Naive thymus-derived CD8-positive, alpha-beta T cell (primary cell): ENCODE results near the gene SLC16A9. TPM values are rescaled to one million over a fixed set of nuclear protein-coding genes. Genes with fewer than 3 reads are reported as not detected.
A peak's percentile ranks its signal among the peaks of the same experiment; 100 is the strongest.
"Not testable (repeated sequence)": the region's sequence is repeated elsewhere in the genome, so short reads cannot be mapped to it uniquely, and the experiment has no call there.

Experiments used
- ATAC-seq, 2 donors: fragments of 150-1000 bp; cut with Tn5 transposase in 1 of 2; sonication (Bioruptor Pico), chemical (Tn5 transposase) in 1 of 2; 1 replicate in 1 of 2; 2 replicates in 1 of 2; pipeline ENCODE4 v1.10.0; 2021; ENCODE audit warnings: mild to moderate bottlenecking in 2 of 2, moderate library complexity in 2 of 2
- POLR2A ChIA-PET: fragments of 350-600 bp; sonication (Branson Sonifier 250); formaldehyde crosslinking; loops from one replicate; lab custom pipeline; 2021; ENCODE audit warnings: antibody characterized with exemption; lab: Charles Lee
- DNase-seq, 10 donors: peaks; one replicate each; pipeline versions ENCODE4 v3.0.0 to v3.0.0-alpha.2; 2020 to 2022
- H3K27ac Mint-ChIP-seq, 10 donors: one replicate each; pipeline ENCODE4 v1.8.0; 2020 to 2022; ENCODE audit warnings: mild to moderate bottlenecking in 10 of 10, mixed read lengths in 10 of 10, moderate library complexity in 4 of 10, inconsistent platforms in 1 of 10
- H3K27me3 Mint-ChIP-seq, 5 donors: one replicate each; pipeline ENCODE4 v1.8.0; 2021 to 2022; ENCODE audit warnings: mixed read lengths in 5 of 5
- H3K36me3 Mint-ChIP-seq, 3 donors: one replicate each; pipeline ENCODE4 v1.8.0; 2020 to 2022; ENCODE audit warnings: mixed read lengths in 3 of 3, mild to moderate bottlenecking in 2 of 3, inconsistent platforms in 1 of 3
- H3K4me1 Mint-ChIP-seq, 4 donors: one replicate each; pipeline ENCODE4 v1.8.0; 2021 to 2022; ENCODE audit warnings: mixed read lengths in 4 of 4
- H3K4me3 Mint-ChIP-seq, 10 donors: one replicate each; pipeline ENCODE4 v1.8.0; 2020 to 2022; ENCODE audit warnings: mild to moderate bottlenecking in 10 of 10, mixed read lengths in 10 of 10, moderate library complexity in 6 of 10, inconsistent platforms in 1 of 10
- H3K9me3 Mint-ChIP-seq, 9 donors: one replicate each; pipeline ENCODE4 v1.8.0; 2020 to 2022; ENCODE audit warnings: mixed read lengths in 9 of 9, mild to moderate bottlenecking in 3 of 9, inconsistent platforms in 1 of 9, moderate library complexity in 1 of 9
- polyA plus RNA-seq, 3 donors: library from polyadenylated mRNA; unstranded; fragments of 300-500 nt; fragmentation: Illumina TruSeq; gene quantifications; one replicate each; pipeline ENCODE4 v1.2.3, GENCODE V29; 2021
- total RNA-seq, 8 experiments: library from RNA in 2 of 8; stranded (reverse) in 2 of 8; gene quantifications; one replicate each; pipeline ENCODE4 v1.2.3 and lab custom pipeline; 2021 to 2026

Gene SLC16A9
- total and polyA plus RNA-seq, 5 experiments from 2014 or later, result not detected

DNA sequence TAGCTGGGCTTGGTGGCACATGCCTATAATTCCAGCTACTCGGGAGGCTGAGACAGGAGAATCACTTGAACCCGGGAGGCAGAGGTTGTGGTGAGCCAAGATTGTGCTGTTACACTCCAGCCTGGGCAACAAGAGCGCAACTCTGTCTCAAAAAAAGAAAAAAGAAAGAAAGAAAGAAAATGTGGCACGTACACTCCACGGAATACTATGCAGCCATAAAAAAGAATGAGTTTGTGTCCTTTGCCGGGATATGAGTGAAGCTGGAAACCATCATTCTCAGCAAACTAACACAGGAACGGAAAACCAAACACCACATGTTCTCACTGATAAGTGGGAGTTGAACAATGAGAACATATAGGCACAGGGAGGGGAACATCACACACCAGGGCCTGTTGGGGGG is 46.4 kb downstream of the SLC16A9 start:
- H3K36me3 Mint-ChIP-seq, H3K4me1 Mint-ChIP-seq, DNase-seq, H3K4me3 Mint-ChIP-seq, POLR2A ChIA-PET, ATAC-seq, H3K27ac Mint-ChIP-seq: not testable (repeated sequence)
- H3K9me3 Mint-ChIP-seq, result peaks cover 2 to 22% (median 13%) of the 10 kb centered on the region in 9 donors
- peaks cover 3 to 17% (median 5%) of the 10 kb centered on the region in 5 donors for H3K27me3 Mint-ChIP-seq

DNA sequence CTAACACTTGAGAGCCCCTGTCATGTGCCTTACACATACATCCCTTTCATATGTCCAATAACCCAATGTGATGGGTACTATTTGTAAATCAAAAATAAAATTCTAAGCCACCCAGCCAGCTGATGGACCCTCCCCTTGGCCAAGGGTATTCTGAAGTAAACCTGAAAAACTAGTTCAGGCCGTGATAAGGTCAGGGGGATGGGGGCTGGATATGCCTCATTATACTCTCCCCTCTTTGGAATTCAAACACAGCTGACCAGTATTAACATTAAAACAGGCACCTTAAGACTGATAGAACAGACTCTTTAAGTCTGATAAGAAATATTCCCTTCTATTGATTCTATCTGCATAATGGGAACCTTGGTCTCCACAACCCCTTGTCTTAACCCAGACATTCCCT is 51.9 kb downstream of the SLC16A9 start:
- no peak overlapping the region for H3K4me3 Mint-ChIP-seq
- ATAC-seq (no peak), DNase-seq (no peak)
- H3K27ac Mint-ChIP-seq, result no peak overlapping the region
- H3K9me3 Mint-ChIP-seq, result peaks cover 0 to 16% (median 10%) of the 10 kb centered on the region in 9 donors
- peaks cover 5 to 11% (median 11%) of the 10 kb centered on the region in 4 donors for H3K4me1 Mint-ChIP-seq
- H3K27me3 Mint-ChIP-seq, result peaks cover 1 to 25% (median 6%) of the 10 kb centered on the region in 5 donors
- H3K36me3 Mint-ChIP-seq, result peaks cover 0 to 5% (median 0%) of the 10 kb centered on the region in 3 donors
- POLR2A ChIA-PET, result no interaction called here

DNA sequence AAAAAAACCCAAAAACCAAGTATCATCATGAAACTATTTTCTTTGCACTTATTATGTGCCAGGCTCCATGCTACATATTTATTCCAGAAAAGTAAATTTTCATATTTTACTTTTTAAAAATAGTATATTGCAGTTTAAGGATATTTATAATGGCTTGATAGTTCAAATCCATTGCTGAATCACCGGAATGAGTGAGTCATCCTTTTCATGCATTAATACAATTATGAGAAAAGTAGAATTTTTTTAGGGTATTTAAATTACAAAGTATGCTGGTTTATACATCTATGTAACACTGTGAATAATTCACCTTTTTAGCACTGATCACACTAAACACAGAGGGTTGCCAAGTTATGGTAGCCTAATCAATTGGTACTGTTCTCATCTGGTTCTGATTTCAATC is 54.3 kb downstream of the SLC16A9 start:
- DNase-seq (no peak), ATAC-seq (no peak)
- H3K9me3 Mint-ChIP-seq, result peaks cover 0 to 13% (median 5%) of the 10 kb centered on the region in 9 donors
- peaks cover 0 to 5% (median 0%) of the 10 kb centered on the region in 3 donors for H3K36me3 Mint-ChIP-seq
- peaks cover 1 to 25% (median 6%) of the 10 kb centered on the region in 5 donors for H3K27me3 Mint-ChIP-seq
- POLR2A ChIA-PET, result no interaction called here
- peaks cover 5 to 17% (median 11%) of the 10 kb centered on the region in 4 donors for H3K4me1 Mint-ChIP-seq
- no peak overlapping the region for H3K4me3 Mint-ChIP-seq
- no peak overlapping the region for H3K27ac Mint-ChIP-seq

DNA sequence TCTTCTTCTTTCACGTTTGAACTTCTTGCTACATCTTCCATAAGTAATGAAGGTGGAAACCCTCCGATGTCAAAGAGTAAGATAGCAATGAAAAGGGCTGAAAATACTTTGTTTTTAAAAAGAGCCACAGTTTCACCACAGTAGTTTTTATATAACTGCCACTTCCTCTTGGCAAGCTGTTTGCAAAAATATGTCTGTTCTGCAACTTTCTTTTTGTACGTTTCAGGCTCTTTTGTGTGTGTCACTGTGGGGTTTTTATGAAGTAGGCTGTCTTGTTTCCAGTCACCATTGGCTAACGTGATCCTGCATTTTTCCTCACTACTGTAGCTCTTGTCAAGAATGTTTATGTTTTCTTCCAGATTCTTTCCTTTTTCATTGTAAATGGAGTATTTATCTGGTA is 55.6 kb downstream of the SLC16A9 start:
- Mint-ChIP-seq H3K36me3 (no peaks in the 10 kb centered on the region), H3K9me3 (no peaks in the 10 kb centered on the region), H3K4me3 (peak overlapping the region in 1 of 10 donors; percentile 9), H3K27me3 (peaks cover 0 to 15% (median 4%) of the 10 kb centered on the region in 5 donors), H3K4me1 (peaks cover 5 to 17% (median 11%) of the 10 kb centered on the region in 4 donors), H3K27ac (peak overlapping the region in 5 of 10 donors; percentile 2 to 70 (median 47))
- ATAC-seq, result no peak
- DNase-seq, result peak in 1 of 10 donors; percentile 9
- POLR2A ChIA-PET, result no interaction called here

DNA sequence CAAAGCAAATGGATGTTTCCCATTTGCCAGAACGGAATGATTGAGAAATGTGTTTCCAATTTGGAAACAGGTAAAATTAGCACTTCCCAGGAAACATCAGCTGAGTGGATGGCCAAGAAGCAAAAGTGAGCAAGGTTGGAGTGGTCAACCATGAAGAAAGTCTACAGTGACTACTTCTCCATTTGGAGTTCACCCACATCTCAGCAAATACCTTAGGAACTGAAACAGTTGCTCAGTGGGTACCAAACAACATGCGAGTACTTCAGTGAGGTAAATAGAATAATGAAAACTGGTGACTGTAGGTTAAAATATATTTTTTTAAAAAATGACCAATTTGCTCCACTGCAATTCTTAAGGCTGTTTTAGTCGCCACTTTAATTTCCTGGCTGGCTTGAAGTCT is 57.7 kb downstream of the SLC16A9 start:
- H3K4me3 Mint-ChIP-seq, result no peak overlapping the region
- no peak for ATAC-seq
- H3K4me1 Mint-ChIP-seq, result peaks cover 5 to 17% (median 11%) of the 10 kb centered on the region in 4 donors
- no peak for DNase-seq
- H3K9me3 Mint-ChIP-seq, result peaks cover 0 to 7% (median 0%) of the 10 kb centered on the region in 9 donors
- POLR2A ChIA-PET, result no interaction called here
- no peak overlapping the region for H3K27ac Mint-ChIP-seq
- H3K36me3 Mint-ChIP-seq, result no peaks in the 10 kb centered on the region
- peaks cover 0 to 4% (median 0%) of the 10 kb centered on the region in 5 donors for H3K27me3 Mint-ChIP-seq

DNA sequence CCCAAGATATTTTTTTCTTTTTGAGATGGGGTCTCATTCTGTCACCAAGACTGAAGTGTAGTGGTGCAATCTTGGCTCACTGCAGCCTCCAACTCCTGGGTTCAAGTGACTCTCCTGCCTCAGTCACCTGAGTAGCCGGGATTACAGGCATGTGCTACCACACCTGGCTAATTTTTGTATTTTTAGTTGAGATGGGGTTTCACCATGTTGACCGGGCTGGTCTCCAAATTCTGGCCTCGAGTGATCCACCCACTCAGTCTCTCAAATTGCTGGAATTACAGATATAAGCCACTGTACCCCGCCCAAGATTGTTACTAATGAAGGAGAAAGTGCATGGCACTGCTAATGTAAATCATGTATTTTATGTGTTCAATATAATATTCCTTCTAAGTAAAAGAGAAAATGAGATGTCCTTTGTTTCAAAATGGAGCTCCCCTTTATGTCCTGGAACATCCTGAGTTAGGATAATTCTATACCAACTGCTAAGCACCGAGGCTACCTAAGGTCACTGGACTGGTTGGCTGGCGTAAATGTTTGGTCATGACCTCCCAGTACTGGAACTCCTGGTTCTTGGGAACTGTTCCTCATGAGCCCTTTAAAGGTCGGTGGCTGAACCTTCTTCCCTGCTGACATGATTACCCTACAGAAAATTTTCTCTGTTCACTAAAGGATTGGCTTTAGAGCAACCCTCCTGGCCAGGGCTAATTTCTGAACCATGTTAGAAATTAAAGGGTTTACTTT is 59.9 kb downstream of the SLC16A9 start:
- Mint-ChIP-seq H3K4me3 (no peak overlapping the region), H3K9me3 (peaks cover 0 to 24% (median 13%) of the 10 kb centered on the region in 9 donors), H3K27me3 (peaks cover 0 to 4% (median 0%) of the 10 kb centered on the region in 5 donors), H3K36me3 (peaks cover 0 to 12% (median 2%) of the 10 kb centered on the region in 3 donors), H3K27ac (no peak overlapping the region), H3K4me1 (peaks cover 5 to 17% (median 11%) of the 10 kb centered on the region in 4 donors)
- ATAC-seq, result no peak
- DNase-seq, result no peak
- POLR2A ChIA-PET, result no interaction called here

DNA sequence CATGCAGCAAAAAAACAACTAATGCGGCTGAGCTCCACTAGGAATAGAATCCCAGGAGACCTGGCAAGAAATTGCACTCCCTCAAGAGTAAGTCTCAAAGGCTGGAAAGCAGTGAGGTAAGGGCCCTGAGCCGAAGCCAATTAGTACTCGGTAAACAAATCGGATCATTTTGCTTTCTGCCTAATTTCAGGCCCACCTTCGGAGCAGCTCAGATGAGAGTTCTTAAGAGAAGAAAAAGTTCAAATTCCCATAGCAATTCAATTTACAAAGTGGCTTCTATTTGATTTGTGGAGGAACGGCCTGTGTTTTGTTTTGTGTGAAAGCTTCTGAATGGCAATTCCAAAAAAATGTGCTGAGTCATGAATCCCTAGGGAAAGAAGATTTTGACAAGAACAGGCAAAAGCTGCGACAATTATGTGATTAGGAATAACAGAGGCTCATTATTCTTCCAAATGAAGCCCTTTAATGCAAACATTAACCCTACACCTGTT is 60.9 kb downstream of the SLC16A9 start:
- Mint-ChIP-seq H3K4me3 (no peak overlapping the region), H3K9me3 (peaks cover 5 to 34% (median 19%) of the 10 kb centered on the region in 9 donors), H3K27me3 (peaks cover 0 to 4% (median 2%) of the 10 kb centered on the region in 5 donors), H3K27ac (no peak overlapping the region), H3K4me1 (peaks cover 0 to 10% (median 4%) of the 10 kb centered on the region in 4 donors), H3K36me3 (peaks cover 0 to 18% (median 2%) of the 10 kb centered on the region in 3 donors)
- ATAC-seq, result no peak
- POLR2A ChIA-PET, result no interaction called here
- no peak for DNase-seq

DNA sequence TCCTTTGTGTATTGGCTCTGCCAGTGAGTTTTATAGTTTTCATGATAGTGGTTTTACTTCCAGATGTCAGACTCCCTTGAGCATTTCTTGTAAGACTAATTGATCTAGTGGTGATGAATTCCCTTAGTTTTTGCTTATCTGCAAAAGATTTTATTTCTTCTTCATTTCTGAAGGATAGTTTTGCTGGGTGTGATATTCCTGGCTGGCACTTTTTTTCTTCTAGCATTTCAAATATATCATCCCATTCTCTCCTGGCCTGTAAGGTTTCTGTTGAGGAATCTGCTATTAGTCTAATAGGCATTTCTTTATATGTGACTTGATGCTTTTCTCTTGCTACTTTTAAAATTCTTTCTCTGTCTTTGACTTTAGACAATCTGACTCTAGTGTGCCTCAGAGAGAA is 64.8 kb downstream of the SLC16A9 start:
- POLR2A ChIA-PET, result no interaction called here
- Mint-ChIP-seq H3K27me3 (peaks cover 0 to 4% (median 2%) of the 10 kb centered on the region in 5 donors), H3K4me1 (no peaks in the 10 kb centered on the region), H3K27ac (no peak overlapping the region), H3K9me3 (peaks cover 7 to 38% (median 21%) of the 10 kb centered on the region in 9 donors), H3K4me3 (no peak overlapping the region), H3K36me3 (peaks cover 0 to 18% (median 2%) of the 10 kb centered on the region in 3 donors)
- no peak for DNase-seq
- no peak for ATAC-seq

DNA sequence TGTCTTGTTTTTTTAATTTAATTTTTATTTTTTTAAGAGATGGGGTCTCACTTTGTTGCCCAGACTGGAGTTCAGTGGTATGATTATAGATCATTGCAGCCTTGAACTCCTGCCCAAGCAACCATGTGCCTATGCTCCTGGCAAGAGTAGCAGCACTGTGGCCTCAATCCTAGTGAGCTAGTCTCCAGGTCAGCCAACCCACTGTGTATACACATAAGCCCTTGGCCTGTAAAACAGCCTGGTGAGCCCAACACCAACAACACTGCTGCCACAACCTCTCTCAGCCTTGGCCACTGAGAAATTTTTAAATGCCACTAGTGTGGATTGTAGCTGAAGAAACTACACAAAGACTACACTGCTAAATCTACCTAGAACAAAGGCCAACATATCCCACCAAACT is 68.0 kb downstream of the SLC16A9 start:
- DNase-seq, H3K4me1 Mint-ChIP-seq, H3K4me3 Mint-ChIP-seq, POLR2A ChIA-PET, H3K27me3 Mint-ChIP-seq, ATAC-seq, H3K27ac Mint-ChIP-seq: not testable (repeated sequence)
- H3K9me3 Mint-ChIP-seq, result peaks cover 7 to 30% (median 19%) of the 10 kb centered on the region in 9 donors
- peaks cover 0 to 18% (median 2%) of the 10 kb centered on the region in 3 donors for H3K36me3 Mint-ChIP-seq

DNA sequence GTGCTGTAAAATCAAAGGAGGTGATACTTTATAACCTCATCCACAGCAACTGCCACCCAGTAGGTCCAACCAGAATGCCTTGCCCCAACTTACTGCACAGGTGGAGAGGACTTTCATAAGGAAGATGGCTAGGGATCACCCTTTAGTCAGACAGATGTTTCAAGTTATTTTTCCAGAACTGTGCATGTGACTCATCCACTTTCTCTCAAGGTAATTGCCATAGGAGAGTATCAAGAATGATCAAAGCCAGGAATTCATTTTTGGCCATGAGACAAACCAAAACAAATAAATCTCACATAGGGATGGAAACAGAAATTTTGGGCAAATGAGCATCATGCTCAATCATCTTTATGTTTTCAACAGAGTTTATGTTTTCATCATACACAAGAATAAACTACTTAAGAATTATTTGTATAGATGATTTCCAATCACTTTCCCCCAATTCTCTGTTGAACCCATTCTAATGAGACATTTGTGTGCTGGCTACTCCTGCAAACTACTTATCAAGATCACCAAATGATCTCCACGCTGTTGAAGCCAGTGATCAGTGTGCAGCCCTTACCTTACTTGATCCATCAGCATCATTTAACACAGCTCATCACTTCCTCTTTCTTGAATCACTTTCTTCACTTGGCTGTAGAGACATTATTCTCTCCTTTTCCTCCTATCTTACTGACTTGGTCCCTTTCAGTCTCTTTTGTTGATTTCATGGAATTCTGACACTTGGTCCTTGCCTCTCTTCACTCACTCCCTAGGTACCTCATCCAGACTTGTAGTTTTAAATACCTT is 74.0 kb downstream of the SLC16A9 start:
- H3K9me3 Mint-ChIP-seq, result peaks cover 0 to 7% (median 0%) of the 10 kb centered on the region in 9 donors
- ATAC-seq (no peak), DNase-seq (no peak)
- no peaks in the 10 kb centered on the region for H3K4me1 Mint-ChIP-seq
- POLR2A ChIA-PET, result no interaction called here
- H3K27me3 Mint-ChIP-seq, result peaks cover 5 to 16% (median 11%) of the 10 kb centered on the region in 5 donors
- no peak overlapping the region for H3K4me3 Mint-ChIP-seq
- no peak overlapping the region for H3K27ac Mint-ChIP-seq
- H3K36me3 Mint-ChIP-seq, result no peaks in the 10 kb centered on the region

DNA sequence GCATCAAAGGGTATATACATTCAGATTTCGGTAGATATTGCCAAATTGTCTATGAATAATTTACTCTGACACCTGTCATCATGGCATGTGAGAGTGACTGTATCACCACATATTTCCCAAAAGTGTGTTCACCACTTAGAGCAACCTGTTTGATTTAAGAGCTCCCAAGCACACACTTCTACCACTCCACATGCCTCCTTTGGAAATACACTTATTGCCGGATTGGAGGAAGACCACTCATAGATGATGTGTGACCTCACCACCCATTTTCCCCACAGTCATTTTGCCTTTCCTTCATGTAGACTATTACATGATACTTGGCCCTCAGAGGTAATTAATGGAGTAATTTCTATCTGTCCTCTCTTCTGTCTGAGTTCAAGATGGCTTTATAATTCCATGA is 75.5 kb downstream of the SLC16A9 start:
- Mint-ChIP-seq H3K4me3 (no peak overlapping the region), H3K27me3 (peaks cover 5 to 16% (median 11%) of the 10 kb centered on the region in 5 donors), H3K4me1 (no peaks in the 10 kb centered on the region), H3K9me3 (peaks cover 0 to 7% (median 0%) of the 10 kb centered on the region in 9 donors), H3K36me3 (no peaks in the 10 kb centered on the region), H3K27ac (no peak overlapping the region)
- POLR2A ChIA-PET, result no interaction called here
- no peak for ATAC-seq
- DNase-seq, result no peak

DNA sequence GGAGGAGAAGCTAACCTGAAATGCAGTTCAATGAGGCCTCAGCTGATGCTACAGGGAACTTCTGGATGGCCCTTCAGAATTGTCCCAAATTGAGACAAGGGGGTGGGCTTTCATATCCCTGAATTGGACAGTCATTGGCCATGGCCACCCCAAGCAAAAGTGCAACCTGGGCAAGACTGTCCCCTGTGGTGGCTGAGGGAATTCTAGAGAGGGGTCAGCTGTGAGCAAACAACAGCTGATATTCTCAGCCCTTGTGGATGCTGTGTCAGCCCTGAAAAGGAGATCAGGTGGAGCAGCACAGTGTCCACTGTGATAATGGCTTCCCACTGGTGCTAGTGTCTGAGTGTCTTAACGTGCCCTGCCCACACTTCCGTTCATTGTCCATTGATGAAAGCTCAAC is 76.6 kb downstream of the SLC16A9 start:
- no peak for ATAC-seq
- no peak for DNase-seq
- Mint-ChIP-seq H3K27ac (no peak overlapping the region), H3K4me3 (no peak overlapping the region), H3K9me3 (peaks cover 0 to 5% (median 0%) of the 10 kb centered on the region in 9 donors), H3K36me3 (no peaks in the 10 kb centered on the region), H3K27me3 (peaks cover 5 to 17% (median 11%) of the 10 kb centered on the region in 5 donors), H3K4me1 (no peaks in the 10 kb centered on the region)
- POLR2A ChIA-PET, result no interaction called here
